ENCODE measurements around the gene PDE6D. TPM values are rescaled to one million over a fixed set of nuclear protein-coding genes. Genes with fewer than 3 reads are reported as not detected.

The PDE6D gene
- total and polyA plus RNA-seq, 2 donors (not counting 1 experiment from before 2014, with no cell fraction given) = 31.9 to 36.5 TPM

GRCh38 chr2:231689124-231689893 is 91.8 kb downstream of the PDE6D start:
- ChIA-PET POLR2A (interaction anchor here (0.7 to 6.1 kb wide), 3 partner anchors 25 to 71 kb away, joined by 3 to 75 read pairs (median 4); no protein-coding TSS in a partner anchor), CTCF (interaction anchor here (0.6 to 21.6 kb wide), 6 partner anchors 8 to 78 kb away, joined by 3 to 785 read pairs (median 78); partner anchors contain the start of gene PTMA)
- no peak overlapping the region for H3K4me3 ChIP-seq (ENCODE audit: control extremely low read depth in 1 of 5, extremely low read depth in 1 of 5, insufficient read depth in 1 of 5, low read depth in 2 of 5, low read length in 4 of 5)
- Mint-ChIP-seq H3K27me3 (no peaks in the 10 kb centered on the region), H3K27ac (no peak overlapping the region), H3K4me1 (peaks cover 27% of the 10 kb centered on the region), H3K4me3 (no peak overlapping the region), H3K9me3 (ENCODE audit: insufficient read depth) (no peaks in the 10 kb centered on the region)
- peaks cover 3% of the 10 kb centered on the region for H3K79me2 ChIP-seq (ENCODE audit: control insufficient read depth, insufficient read depth, low read length)
- no peak overlapping the region for H3K9ac ChIP-seq (ENCODE audit: low read length)
- ATAC-seq (ENCODE audit: low read depth) (no peak), DNase-seq (no peak)
- no peak overlapping the region for H2AFZ ChIP-seq (ENCODE audit: insufficient read depth, low read depth, low read length, poor library complexity, severe bottlenecking)
- 88% methylated on average over 15 of the region's 15 CpGs for WGBS (ENCODE audit: insufficient coverage)
- H3K27ac ChIP-seq (ENCODE audit: low read length in 2 of 2) = no peak overlapping the region
- no peaks in the 10 kb centered on the region for H3K9me3 ChIP-seq (ENCODE audit: control extremely low read depth in 1 of 3, control insufficient read depth in 2 of 3, insufficient read depth in 1 of 3, low read length in 2 of 3)
- no peaks in the 10 kb centered on the region for H3K27me3 ChIP-seq (replicated peaks in 1 of 4; ENCODE audit: control extremely low read depth in 1 of 4, control insufficient read depth in 3 of 4, insufficient read depth in 4 of 4, low read length in 3 of 4)
- H3K4me1 ChIP-seq (ENCODE audit: control insufficient read depth in 2 of 2, insufficient read depth in 2 of 2, low read length in 2 of 2) = peaks cover 15 to 25% of the 10 kb centered on the region in 2 donors
- H4K20me1 ChIP-seq (ENCODE audit: control insufficient read depth, insufficient read depth, low read length, poor library complexity, severe bottlenecking) = no peaks in the 10 kb centered on the region
- intact Hi-C loops (cut with micrococcal nuclease) = no loop called here
- TF ChIP-seq EZH2 (IDR thresholded peaks at IDR 0.05; ENCODE audit: borderline replicate concordance, insufficient read depth, low read depth, low read length, poor library complexity, severe bottlenecking) (no peak), CTCF (IDR thresholded peaks at IDR 0.05) (no peak)
- H3K36me3 ChIP-seq (replicated peaks in 1 of 2; ENCODE audit: control extremely low read depth in 1 of 2, control insufficient read depth in 1 of 2, extremely low read depth in 1 of 2, insufficient read depth in 2 of 2, low read length in 1 of 2) = no peaks in the 10 kb centered on the region
- H3K4me2 ChIP-seq (replicated peaks; ENCODE audit: low read depth, low read length, poor library complexity, severe bottlenecking) = no peak overlapping the region

GRCh38 chr2:231688719-231689118 is 92.4 kb downstream of the PDE6D start:
- Histone ChIP-seq H3K27ac (ENCODE audit: low read length in 2 of 2) (no peak overlapping the region), H3K9ac (ENCODE audit: low read length) (no peak overlapping the region), H4K20me1 (ENCODE audit: control insufficient read depth, insufficient read depth, low read length, poor library complexity, severe bottlenecking) (no peaks in the 10 kb centered on the region), H3K4me3 (ENCODE audit: control extremely low read depth in 1 of 5, extremely low read depth in 1 of 5, insufficient read depth in 1 of 5, low read depth in 2 of 5, low read length in 4 of 5) (no peak overlapping the region), H3K9me3 (ENCODE audit: control extremely low read depth in 1 of 3, control insufficient read depth in 2 of 3, insufficient read depth in 1 of 3, low read length in 2 of 3) (no peaks in the 10 kb centered on the region), H3K27me3 (replicated peaks in 1 of 4; ENCODE audit: control extremely low read depth in 1 of 4, control insufficient read depth in 3 of 4, insufficient read depth in 4 of 4, low read length in 3 of 4) (no peaks in the 10 kb centered on the region), H3K4me1 (ENCODE audit: control insufficient read depth in 2 of 2, insufficient read depth in 2 of 2, low read length in 2 of 2) (peaks cover 15 to 30% of the 10 kb centered on the region in 2 donors), H2AFZ (ENCODE audit: insufficient read depth, low read depth, low read length, poor library complexity, severe bottlenecking) (no peak overlapping the region), H3K79me2 (ENCODE audit: control insufficient read depth, insufficient read depth, low read length) (peaks cover 3% of the 10 kb centered on the region), H3K36me3 (replicated peaks in 1 of 2; ENCODE audit: control extremely low read depth in 1 of 2, control insufficient read depth in 1 of 2, extremely low read depth in 1 of 2, insufficient read depth in 2 of 2, low read length in 1 of 2) (no peaks in the 10 kb centered on the region), H3K4me2 (replicated peaks; ENCODE audit: low read depth, low read length, poor library complexity, severe bottlenecking) (no peak overlapping the region)
- no peak overlapping the region for H3K4me3 Mint-ChIP-seq
- no peak for TF ChIP-seq CTCF (IDR thresholded peaks at IDR 0.05)
- TF ChIP-seq EZH2 (IDR thresholded peaks at IDR 0.05; ENCODE audit: borderline replicate concordance, insufficient read depth, low read depth, low read length, poor library complexity, severe bottlenecking) = no peak
- DNase-seq (no peak), ATAC-seq (ENCODE audit: low read depth) (no peak)
- H3K27me3 Mint-ChIP-seq = no peaks in the 10 kb centered on the region
- no peaks in the 10 kb centered on the region for H3K9me3 Mint-ChIP-seq (ENCODE audit: insufficient read depth)
- H3K27ac Mint-ChIP-seq = no peak overlapping the region
- POLR2A ChIA-PET = interaction anchor here (6.1 kb wide), 1 partner anchor 25 kb away, joined by 75 read pairs; no protein-coding TSS in a partner anchor
- intact Hi-C loops (cut with micrococcal nuclease) = no loop called here
- WGBS (ENCODE audit: insufficient coverage) = 97% methylated on average over 17 of the region's 17 CpGs
- CTCF ChIA-PET = interaction anchor here (0.6 to 21.6 kb wide), 6 partner anchors 9 to 77 kb away, joined by 3 to 785 read pairs (median 78); partner anchors contain the start of gene PTMA
- H3K4me1 Mint-ChIP-seq = peaks cover 32% of the 10 kb centered on the region
